Ovary (tissue), 9 donors: ENCODE measurements around the gene RGL3. TPM values are rescaled to one million over a fixed set of nuclear protein-coding genes. Genes with fewer than 3 reads are reported as not detected.

Source experiments
- DNase-seq, 5 donors: peaks; one replicate each; pipeline ENCODE4 v3.0.0-alpha.2; 2019 to 2020
- H3K27ac ChIP-seq, 2 donors: fragments of 200-600 bp; one replicate each; pipeline versions ENCODE4 v1.5.1 to v1.8.0; 2019 to 2022
- H3K27me3 ChIP-seq: fragments of 200-600 bp; one replicate; pipeline ENCODE4 v1.8.0; 2022
- H3K36me3 ChIP-seq: fragments of 200-600 bp; sonication (generic); one replicate; pipeline ENCODE4 v1.5.1; 2019
- H3K4me1 ChIP-seq: one replicate; pipeline ENCODE4 v1.8.1; 2013; ENCODE audit warnings: mild to moderate bottlenecking, moderate library complexity; ENCODE audit not compliant: insufficient read depth
- H3K4me3 ChIP-seq: fragments of 200-600 bp; sonication (generic); one replicate; pipeline ENCODE4 v1.5.1; 2017
- H3K9me3 ChIP-seq, 2 donors: fragments of 200-600 bp in 1 of 2; sonication (generic) in 1 of 2; one replicate each; pipeline versions ENCODE4 v1.5.1 to v1.8.1; 2013 to 2019; ENCODE audit warnings: mild to moderate bottlenecking in 1 of 2, moderate library complexity in 1 of 2
- EP300 ChIP-seq: sonication (generic); formaldehyde crosslinking; IDR thresholded peaks from one replicate; pipeline ENCODE4 v1.6.1; 2017; ENCODE audit warnings: antibody characterized with exemption
- POLR2A ChIP-seq: fragments of 450-650 bp; IDR thresholded peaks from one replicate; pipeline ENCODE4 v1.6.1; 2017; ENCODE audit warnings: antibody characterized with exemption, mild to moderate bottlenecking, moderate library complexity
- WGBS, 3 donors: extraction: QIAGEN DNeasy Blood & Tissue Kit in 1 of 3; methylation state at CpG; one replicate each; pipeline versions ENCODE4 v1.1.5 to v1.1.7; 2013 to 2017; 5-methylcytosine and 5-hydroxymethylcytosine counted together
- intact Hi-C, 4 donors: fragments of 100-400 bp; cut with DNase I; formaldehyde crosslinking; loops; one replicate each; pipeline versions ENCODE4 v1.11.0 to v1.15.1; 2022 to 2023
- polyA plus RNA-seq, 2 donors: library from polyadenylated mRNA; stranded (reverse); fragments of 200-250 nt in 1 of 2; fragments of 350-450 nt in 1 of 2; fragmentation: Illumina TruSeq in 1 of 2; extraction: RNeasy Lipid Tissue Mini Kit (QIAGEN cat#74804) in 1 of 2; gene quantifications; one replicate each; pipeline ENCODE4 v1.2.3, GENCODE V29; 2013 to 2014
- total RNA-seq, 7 donors: library from RNA; depleted of rRNA in 2 of 7; stranded (reverse); fragments of >200 nt in 2 of 7; fragmentation: NEBNext Ultra II Directional in 3 of 7; extraction: Animal tissue kit (Norgen Biotek cat#: 25700) in 3 of 7; gene quantifications; one replicate each; pipeline versions ENCODE4 v1.1.0 to v1.2.4, GENCODE V29; 2016 to 2023
- TF ChIP-seq, protein P1 (sequence below), 3 donors: fragments of 450-650 bp in 2 of 3; fragments of 200-600 bp in 1 of 3; IDR thresholded peaks; one replicate each; pipeline versions ENCODE4 v1.5.1 to v1.8.0; 2016 to 2022; ENCODE audit warnings: antibody characterized with exemption in 3 of 3, mild to moderate bottlenecking in 1 of 3
- donor health status: DM: no; HTN: no; CAD: no; lungs with moderate emphysema.
- donor health status: DM: no; HTN: no; CAD: no.
- donor health status: Bipolar disorder and iron deficiency.
- donor health status: DM: yes; HTN: yes; CAD: no.
- donor health status: DM: no; HTN: no; CAD: no.
- donor health status: DM: yes; HTN: yes; CAD: no.

Gene RGL3
- total and polyA plus RNA-seq, 9 donors = 2.2 to 28.0 (median 5.6) TPM

DNA sequence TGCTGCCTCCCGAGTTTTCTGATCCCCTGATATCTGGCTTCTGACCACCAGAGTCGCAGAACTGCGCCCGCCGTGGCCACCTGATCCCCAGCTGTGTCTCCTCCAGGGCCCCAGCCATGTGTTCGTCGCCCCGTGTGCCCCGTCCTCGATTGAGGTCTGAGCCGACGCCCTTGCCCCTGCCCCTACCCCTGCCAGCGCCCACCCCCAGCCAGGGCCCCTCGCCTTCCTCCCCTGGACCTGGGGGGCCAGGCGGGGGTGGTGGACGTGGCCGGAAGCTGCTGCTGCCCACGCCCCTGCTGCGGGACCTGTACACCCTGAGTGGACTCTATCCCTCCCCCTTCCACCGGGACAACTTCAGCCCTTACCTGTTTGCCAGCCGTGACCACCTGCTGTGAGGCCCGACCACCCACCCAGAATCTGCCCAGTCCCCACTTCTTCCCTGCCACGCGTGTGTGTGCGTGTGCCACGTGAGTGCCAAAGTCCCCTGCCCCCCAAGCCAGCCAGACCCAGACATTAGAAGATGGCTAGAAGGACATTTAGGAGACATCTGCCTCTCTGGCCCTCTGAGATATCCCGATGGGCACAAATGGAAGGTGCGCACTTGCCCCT is 54.7 kb downstream of the RGL3 start:
- DNase-seq = no peak
- H3K36me3 ChIP-seq = no peaks in the 10 kb centered on the region
- no peak overlapping the region for H3K27ac ChIP-seq
- intact Hi-C loops = no loop called here
- 87 to 89% (median 88%) methylated on average over 28 of the region's 28 CpGs for WGBS, 3 donors
- TF ChIP-seq, protein P1, sequence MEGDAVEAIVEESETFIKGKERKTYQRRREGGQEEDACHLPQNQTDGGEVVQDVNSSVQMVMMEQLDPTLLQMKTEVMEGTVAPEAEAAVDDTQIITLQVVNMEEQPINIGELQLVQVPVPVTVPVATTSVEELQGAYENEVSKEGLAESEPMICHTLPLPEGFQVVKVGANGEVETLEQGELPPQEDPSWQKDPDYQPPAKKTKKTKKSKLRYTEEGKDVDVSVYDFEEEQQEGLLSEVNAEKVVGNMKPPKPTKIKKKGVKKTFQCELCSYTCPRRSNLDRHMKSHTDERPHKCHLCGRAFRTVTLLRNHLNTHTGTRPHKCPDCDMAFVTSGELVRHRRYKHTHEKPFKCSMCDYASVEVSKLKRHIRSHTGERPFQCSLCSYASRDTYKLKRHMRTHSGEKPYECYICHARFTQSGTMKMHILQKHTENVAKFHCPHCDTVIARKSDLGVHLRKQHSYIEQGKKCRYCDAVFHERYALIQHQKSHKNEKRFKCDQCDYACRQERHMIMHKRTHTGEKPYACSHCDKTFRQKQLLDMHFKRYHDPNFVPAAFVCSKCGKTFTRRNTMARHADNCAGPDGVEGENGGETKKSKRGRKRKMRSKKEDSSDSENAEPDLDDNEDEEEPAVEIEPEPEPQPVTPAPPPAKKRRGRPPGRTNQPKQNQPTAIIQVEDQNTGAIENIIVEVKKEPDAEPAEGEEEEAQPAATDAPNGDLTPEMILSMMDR (IDR thresholded peaks at IDR 0.05) = no peak
- TF ChIP-seq POLR2A = no peak
- no peak for TF ChIP-seq EP300
- H3K9me3 ChIP-seq = no peaks in the 10 kb centered on the region
- no peaks in the 10 kb centered on the region for H3K27me3 ChIP-seq
- no peaks in the 10 kb centered on the region for H3K4me1 ChIP-seq
- no peak overlapping the region for H3K4me3 ChIP-seq

DNA sequence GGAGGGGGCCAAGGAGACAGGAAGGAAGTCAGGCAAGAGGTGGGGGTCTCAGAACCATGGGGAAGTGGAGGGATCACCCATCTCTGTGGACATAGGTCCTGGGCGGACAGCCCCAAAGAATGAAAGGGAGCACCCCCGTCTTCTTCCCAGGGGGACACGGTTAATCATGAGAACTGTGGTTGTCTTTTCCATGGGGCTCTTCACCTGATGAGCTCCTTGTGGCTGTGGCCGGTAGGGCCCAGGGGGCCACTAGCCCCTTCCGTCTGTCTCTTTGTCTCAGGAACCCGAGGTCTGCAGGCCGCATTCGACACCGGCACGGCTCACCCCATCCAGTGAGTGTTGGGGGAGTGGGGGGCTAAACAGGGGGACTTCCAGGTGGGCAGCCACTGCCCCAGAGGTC is 55.2 kb downstream of the RGL3 start:
- no peak for TF ChIP-seq POLR2A
- TF ChIP-seq, protein P1 (IDR thresholded peaks at IDR 0.05) = no peak
- no peak for TF ChIP-seq EP300
- no peaks in the 10 kb centered on the region for H3K27me3 ChIP-seq
- no peaks in the 10 kb centered on the region for H3K36me3 ChIP-seq
- no peaks in the 10 kb centered on the region for H3K9me3 ChIP-seq
- WGBS, 3 donors = 82 to 92% (median 86%) methylated on average over 10 of the region's 10 CpGs
- DNase-seq = no peak
- H3K27ac ChIP-seq = no peak overlapping the region
- H3K4me1 ChIP-seq = no peaks in the 10 kb centered on the region
- H3K4me3 ChIP-seq = no peak overlapping the region
- intact Hi-C loops = no loop called here

DNA sequence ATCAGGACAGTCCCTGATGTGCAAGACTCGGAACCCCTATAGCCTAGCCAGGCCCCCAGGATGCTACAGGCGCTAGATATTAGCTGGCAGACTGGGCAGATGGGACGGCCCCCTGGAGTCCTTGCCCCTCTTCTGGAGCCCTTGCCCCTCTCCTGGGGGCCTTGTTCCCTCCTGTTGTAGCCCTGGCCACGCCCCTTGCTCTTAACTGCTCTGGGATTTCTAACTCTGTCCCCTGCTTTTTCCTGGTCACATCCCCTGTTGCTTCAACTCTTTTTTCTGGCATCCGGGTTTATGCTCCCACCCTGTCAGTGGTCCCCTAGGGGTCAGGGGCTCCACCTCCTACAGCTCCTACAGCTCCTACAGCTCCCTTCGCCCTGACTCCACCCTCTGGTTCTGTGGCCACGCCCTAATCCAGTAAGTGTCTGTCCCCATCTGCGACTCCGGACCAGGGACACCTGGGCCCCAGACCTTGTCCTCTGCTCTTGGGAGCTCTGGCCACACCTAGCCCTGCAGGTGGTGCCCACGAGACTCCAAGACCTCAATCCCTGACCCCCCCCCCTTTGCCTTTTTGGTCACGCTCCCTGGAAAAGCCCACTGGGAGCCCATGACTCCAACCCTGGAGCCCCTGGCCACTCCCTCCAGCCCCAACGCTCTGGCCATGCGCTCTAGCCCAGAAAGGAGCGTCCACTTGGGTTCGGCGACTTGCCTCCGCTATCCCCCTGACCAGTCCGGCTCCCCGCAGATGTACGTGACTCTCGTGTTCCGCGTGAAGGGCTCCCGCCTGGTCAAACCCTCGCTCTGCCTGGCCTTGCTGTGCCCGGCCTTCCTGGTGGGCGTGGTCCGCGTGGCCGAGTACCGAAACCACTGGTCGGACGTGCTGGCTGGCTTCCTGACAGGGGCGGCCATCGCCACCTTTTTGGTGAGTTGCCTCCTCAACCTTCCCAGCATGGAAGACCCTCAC is 57.1 kb downstream of the RGL3 start:
- no peak overlapping the region for H3K27ac ChIP-seq
- H3K4me3 ChIP-seq = no peak overlapping the region
- no peaks in the 10 kb centered on the region for H3K27me3 ChIP-seq
- H3K9me3 ChIP-seq = no peaks in the 10 kb centered on the region
- no peak for DNase-seq
- TF ChIP-seq POLR2A (no peak), EP300 (no peak)
- TF ChIP-seq, protein P1 (IDR thresholded peaks at IDR 0.05) = no peak
- H3K4me1 ChIP-seq = no peaks in the 10 kb centered on the region
- intact Hi-C loops = no loop called here
- H3K36me3 ChIP-seq = no peaks in the 10 kb centered on the region
- 84 to 87% (median 85%) methylated on average over 35 of the region's 35 CpGs for WGBS, 3 donors

DNA sequence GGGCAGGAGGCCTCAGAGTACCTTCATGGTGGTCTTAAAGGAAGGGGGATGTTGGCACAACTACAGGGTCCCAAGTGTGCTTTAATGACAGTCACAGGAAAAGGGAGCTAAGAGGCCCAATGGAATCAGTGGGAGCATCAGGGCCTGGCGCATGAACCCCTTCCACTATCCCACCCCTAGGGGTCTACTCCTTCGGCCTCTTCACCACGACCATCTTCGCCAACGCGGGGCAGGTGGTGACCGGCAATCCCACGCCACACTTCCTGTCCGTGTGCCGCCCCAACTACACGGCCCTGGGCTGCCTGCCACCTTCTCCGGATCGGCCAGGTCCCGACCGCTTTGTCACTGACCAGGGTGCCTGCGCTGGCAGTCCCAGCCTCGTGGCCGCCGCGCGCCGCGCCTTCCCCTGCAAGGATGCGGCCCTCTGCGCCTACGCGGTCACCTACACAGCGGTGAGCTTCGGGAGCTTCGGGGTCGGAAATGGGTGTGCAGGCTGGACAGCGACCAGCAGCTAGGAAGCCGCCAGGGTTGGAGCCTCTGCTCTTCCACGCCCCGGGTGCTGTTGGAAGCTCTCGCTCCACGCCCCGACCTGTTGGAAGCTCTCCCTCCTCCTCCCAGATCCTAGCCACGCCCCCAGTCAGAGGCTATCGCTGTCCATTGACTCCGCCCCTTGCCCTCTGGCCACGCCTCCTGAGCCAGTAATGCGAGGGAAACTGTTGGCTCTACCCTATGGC is 57.9 kb downstream of the RGL3 start:
- 74 to 76% (median 75%) methylated on average over 43 of the region's 43 CpGs for WGBS, 3 donors
- DNase-seq = no peak
- Histone ChIP-seq H3K9me3 (no peaks in the 10 kb centered on the region), H3K27me3 (no peaks in the 10 kb centered on the region), H3K36me3 (no peaks in the 10 kb centered on the region), H3K27ac (no peak overlapping the region), H3K4me1 (peaks cover 3% of the 10 kb centered on the region), H3K4me3 (no peak overlapping the region)
- intact Hi-C loops = no loop called here
- TF ChIP-seq EP300 (no peak), POLR2A (no peak)
- TF ChIP-seq, protein P1 (IDR thresholded peaks at IDR 0.05) = no peak
